Fibroblast of pulmonary artery (primary cell): Measurements from ENCODE around the gene TBC1D3G.
"Not testable (repeated sequence)": the region's sequence is repeated elsewhere in the genome, so short reads cannot be mapped to it uniquely, and the experiment has no call there.

Experiments used
- DNase-seq: peaks from one replicate; pipeline ENCODE4 v3.0.0-alpha.2; 2010; ENCODE audit warnings: low read depth
- H3K4me3 ChIP-seq: replicated peaks from 2 replicates; pipeline ENCODE4 v1.5.1; 2011; ENCODE audit warnings: low read depth, mild to moderate bottlenecking, control low read depth, low read length, moderate library complexity

The TBC1D3G gene

DNA sequence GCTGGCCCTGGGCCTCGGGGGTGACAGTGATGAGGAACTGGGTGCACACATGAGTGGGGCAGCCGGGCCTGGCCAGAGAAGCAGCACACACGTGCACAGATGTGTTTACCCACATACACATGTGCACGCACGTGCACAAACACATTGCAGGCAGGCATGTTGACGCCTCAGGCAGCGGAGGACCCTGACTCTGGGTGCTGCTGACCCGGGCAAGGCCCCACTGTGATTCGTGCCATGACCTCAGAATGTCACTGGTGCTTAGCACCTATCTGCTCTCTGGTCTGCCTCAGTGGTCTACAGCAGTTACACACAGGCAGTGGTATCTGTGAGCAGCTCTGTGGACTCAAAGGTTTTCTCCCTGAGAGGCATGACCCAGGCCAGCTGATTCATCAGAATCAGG is at the start of gene TBC1D3G:
TBC1D3G (plus strand) TSS at position 301 of the 400 bp plus-strand sequence. CDS start 1,528 bp downstream, outside the sequence.
- DNase-seq, H3K4me3 ChIP-seq: not testable (repeated sequence)

DNA sequence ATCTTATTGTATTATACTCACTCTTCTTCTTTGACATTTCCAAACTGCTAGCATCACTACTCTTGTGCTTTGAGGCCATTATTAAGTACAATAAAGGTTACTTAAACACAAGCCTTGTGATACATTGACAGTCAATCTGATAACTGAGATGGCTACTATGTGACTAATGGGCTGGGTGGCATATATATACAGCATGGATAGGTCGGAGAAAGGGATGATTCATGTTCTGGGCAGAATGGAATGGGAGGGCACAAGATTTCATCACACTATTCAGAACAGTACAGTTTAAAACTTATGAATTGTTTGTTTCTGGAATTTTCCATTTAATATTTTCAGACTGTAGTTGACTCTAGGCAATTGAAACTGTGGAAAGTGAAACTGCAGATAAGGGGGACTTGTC is 40.4 kb upstream of the TBC1D3G start:
- not testable (repeated sequence) for DNase-seq, H3K4me3 ChIP-seq

DNA sequence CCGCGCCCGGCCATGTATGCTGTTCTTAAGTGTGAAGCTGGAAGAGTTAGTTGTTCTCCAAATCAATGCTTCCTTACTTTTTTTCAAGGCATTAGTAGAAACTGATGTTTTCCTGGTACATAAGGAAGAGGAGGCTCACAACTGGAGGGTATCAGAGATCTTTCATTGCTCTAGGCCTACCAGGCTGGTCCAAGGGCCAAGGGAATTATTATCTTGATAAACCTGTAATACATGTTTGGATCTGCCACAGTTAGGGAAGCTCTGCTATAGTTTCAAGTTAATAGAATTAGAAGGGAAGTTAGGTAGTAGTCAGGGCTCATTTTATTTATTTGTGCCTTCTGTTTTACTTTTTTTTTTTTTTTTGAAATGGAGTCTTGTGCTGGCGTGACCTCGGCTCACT is 39.5 kb upstream of the TBC1D3G start:
- H3K4me3 ChIP-seq, DNase-seq: not testable (repeated sequence)

DNA sequence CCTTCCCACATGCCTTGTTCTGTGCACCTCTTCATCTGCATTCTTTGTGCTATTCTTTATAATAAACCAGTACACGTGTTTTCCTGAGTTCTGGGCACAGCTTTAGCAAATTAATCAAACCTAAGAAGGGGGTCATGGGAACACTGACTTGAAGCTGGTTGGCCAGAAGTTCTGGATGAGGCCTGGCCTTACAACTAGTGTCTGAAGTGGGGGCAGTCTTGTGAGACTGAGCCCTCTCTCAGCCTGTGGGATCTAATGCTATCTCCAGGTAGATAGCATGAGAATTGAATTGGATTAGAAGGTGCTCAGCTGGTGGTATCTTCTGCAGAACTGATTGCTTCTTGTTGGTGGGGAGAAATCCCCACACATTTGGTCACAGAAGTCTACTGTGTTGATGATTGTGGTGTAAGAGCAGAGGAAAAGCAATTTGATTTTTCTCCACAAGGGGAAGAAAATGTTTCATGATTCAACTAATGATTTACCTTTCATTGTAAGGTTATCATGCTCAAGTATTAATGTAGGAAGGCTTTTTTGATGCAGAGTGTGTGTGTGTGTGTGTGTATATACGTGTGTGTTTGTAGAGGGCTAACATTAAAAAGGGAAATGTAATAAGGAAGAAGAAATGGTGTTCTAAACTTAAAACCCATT is 33.6 kb upstream of the TBC1D3G start:
- DNase-seq, H3K4me3 ChIP-seq: not testable (repeated sequence)

DNA sequence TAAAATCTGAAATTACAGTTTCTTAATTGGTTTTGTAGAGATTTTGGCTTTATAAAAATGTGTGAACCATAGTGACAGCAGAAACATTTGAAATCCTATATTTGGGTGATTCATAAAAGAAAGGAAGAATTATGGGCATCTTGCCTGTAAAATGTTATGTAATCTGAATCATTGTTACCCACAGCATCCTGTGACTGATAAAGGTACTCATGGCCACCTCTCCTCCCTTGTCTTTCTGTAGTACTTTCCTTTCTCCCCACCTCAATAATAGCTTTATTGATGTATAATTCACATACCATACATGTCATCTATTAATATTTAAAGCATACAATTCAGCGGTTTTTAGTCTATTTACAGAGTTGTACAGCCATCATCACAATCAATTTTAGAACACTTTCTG is 28.5 kb upstream of the TBC1D3G start:
- DNase-seq, H3K4me3 ChIP-seq: not testable (repeated sequence)

DNA sequence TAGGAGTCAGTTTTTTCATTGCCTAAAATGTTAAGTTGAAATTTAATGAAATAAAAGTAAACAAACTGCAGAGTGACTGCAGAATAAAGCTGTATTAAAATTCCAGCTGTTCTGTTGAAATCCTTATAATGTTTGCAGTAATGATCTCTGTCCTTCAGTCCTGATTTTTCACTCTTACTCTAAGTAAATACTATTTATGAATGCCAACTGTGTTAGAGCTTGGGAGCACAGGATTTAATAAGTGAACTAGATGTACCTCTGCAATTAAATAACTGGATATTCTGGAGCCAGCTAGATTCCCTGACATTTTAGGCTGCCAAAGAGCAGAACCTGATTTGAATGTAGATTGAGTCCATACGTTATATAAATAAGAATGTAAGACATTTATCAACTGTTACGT is 7.9 kb upstream of the TBC1D3G start:
- not testable (repeated sequence) for DNase-seq, H3K4me3 ChIP-seq

DNA sequence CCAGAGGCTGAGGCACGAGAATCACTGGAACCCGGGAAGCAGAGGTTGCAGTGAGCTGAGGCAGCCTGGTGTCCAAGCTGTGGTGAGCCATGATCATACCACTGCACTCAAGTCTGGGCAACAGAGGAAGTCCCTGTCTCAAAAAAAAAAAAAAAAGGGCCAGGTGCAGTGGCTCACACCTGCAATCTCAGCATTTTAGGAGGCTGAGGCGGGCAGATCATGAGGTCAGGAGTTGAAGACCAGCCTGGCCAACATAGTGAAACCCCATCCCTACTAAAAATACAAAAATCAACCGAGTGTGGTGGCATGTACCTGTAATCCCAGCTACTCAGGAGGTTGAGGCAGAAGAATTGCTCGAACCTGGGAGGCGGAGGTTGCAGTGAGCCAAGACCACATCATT is 38.8 kb downstream of the TBC1D3G start:
- DNase-seq, H3K4me3 ChIP-seq: not testable (repeated sequence)

DNA sequence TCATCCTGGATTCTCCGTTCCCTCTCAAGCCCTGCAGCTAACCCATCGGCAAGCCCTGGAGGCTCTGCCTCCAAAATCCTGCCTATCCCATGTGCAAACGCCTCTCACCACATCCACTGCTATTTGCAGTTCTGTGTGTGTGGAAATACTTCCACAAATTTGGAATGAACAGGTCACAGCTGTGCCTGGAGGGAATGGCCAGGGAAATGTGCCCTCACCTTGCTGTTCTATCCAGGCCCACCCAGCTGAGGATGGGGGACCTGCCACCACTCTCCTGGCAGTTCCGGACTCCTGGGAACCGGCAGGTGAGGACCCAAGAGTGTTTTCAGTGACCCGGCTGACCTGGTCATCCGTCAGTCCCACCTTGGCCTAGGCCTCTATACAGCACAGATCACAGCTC is 52.3 kb downstream of the TBC1D3G start:
- not testable (repeated sequence) for DNase-seq, H3K4me3 ChIP-seq
